HFFc6 (cell line): ENCODE results near the gene GAL. TPM values are rescaled to one million over a fixed set of nuclear protein-coding genes. Genes with fewer than 3 reads are reported as not detected.
"Not testable (repeated sequence)": the region's sequence is repeated elsewhere in the genome, so short reads cannot be mapped to it uniquely, and the experiment has no call there.

Experiments
- DNase-seq: peaks from one replicate; pipeline ENCODE4 v3.0.0-alpha.2; 2018
- H3K27ac Mint-ChIP-seq: 2 replicates; pipeline ENCODE4 v1.8.0; 2020; ENCODE audit warnings: mild to moderate bottlenecking, mixed read lengths
- H3K27me3 Mint-ChIP-seq: 2 replicates; pipeline ENCODE4 v1.8.0; 2021; ENCODE audit warnings: mild to moderate bottlenecking, moderate library complexity, mixed read lengths; ENCODE audit not compliant: insufficient read depth
- H3K36me3 Mint-ChIP-seq: 2 replicates; pipeline ENCODE4 v1.8.0; 2021; ENCODE audit warnings: low read depth, mixed read lengths
- H3K4me1 Mint-ChIP-seq: 2 replicates; pipeline ENCODE4 v1.8.0; 2020; ENCODE audit warnings: low read depth, mixed read lengths
- H3K4me3 Mint-ChIP-seq: 2 replicates; pipeline ENCODE4 v1.8.0; 2020; ENCODE audit warnings: mild to moderate bottlenecking, moderate library complexity, mixed read lengths
- H3K9me3 Mint-ChIP-seq: 2 replicates; pipeline ENCODE4 v1.8.0; 2020; ENCODE audit warnings: mild to moderate bottlenecking, mixed read lengths
- CTCF ChIP-seq: fragments of 200-600 bp; sonication (generic); IDR thresholded peaks from 2 replicates; pipeline ENCODE4 v1.5.0; 2021; ENCODE audit warnings: antibody characterized with exemption, mild to moderate bottlenecking
- long read RNA-seq: library from polyadenylated mRNA; unstranded; transcript quantifications from one replicate; pipeline ENCODE4 v2.0.0, GENCODE V29; 2019
- total RNA-seq, 6 experiments: library from RNA; stranded (reverse); fragmentation: NEBNext Ultra II Directional; extraction: Animal tissue kit (Norgen Biotek cat#: 25700); gene quantifications; 2 replicates in 1 of 6; 3 replicates in 5 of 6; pipeline ENCODE4 v1.2.3, GENCODE V29; 2021

Gene GAL, protein sequence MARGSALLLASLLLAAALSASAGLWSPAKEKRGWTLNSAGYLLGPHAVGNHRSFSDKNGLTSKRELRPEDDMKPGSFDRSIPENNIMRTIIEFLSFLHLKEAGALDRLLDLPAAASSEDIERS
- total RNA-seq: 10 to 100 TPM in 2 of 6 experiments, 1 to 10 TPM in 1, under 1 TPM in 3; 0.60 to 12.9 (median 1.0) TPM
- long read RNA-seq, transcript GAL-201 (6 exons, 818 nt): major isoform, 9 of 10 reads
- long read RNA-seq, partial matches to known transcripts: 0 of 10 reads
- long read RNA-seq, other reads (novel, unspliced or antisense): 1 of 10 reads

DNA sequence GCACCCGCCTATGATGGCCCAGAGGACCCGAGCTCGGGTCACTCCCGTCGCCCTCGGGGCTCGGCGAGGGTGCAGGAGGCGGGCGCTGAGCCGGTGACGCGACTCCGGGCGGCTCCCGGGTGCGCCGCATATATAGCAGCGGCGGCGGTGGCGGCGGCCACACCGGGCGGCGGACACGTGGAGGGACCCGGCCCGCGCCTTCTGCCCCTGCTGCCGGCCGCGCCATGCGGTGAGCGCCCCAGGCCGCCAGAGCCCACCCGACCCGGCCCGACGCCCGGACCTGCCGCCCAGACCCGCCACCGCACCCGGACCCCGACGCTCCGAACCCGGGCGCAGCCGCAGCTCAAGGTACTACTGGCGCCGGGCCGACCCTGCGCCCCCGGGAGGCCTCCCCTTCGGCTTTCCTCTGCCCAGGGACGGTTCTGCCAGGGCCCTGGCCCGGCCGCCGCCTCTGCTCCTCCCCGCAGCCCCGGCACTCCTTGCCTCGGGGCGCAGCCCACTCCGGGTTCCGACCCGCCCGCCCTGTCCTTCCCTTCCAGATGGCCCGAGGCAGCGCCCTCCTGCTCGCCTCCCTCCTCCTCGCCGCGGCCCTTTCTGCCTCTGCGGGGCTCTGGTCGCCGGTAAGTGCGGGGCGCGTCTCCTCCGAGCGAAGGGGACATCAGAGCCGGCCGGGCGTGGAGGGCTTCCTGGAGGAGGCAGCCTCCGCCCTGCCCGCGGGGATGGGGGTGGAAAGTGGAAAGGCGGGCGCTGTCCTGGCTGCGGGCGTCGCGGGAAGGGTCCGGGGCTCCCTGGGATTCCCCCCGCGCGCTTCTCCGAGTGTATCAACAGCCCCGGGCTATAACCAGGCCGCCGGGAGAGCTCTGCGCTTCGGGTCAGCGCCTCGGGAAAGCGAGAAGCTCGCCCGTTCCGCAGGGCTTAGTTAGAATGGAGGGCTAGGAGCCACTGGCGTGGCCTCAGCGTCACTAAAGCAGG, at the start of gene GAL:
GAL (plus strand) TSS at position 160 of the 972 bp plus-strand sequence; CDS start at position 540, 380 bp downstream.
- DNase-seq: no peak
- no peaks in the 10 kb centered on the region for H3K9me3 Mint-ChIP-seq
- peaks cover 12% of the 10 kb centered on the region; the same call in 1 of the 2 replicates for H3K4me1 Mint-ChIP-seq
- no peak within 1 kb of the TSS for H3K4me3 Mint-ChIP-seq
- H3K36me3 Mint-ChIP-seq: no peaks in the 10 kb centered on the region
- no peak for TF ChIP-seq CTCF
- H3K27me3 Mint-ChIP-seq: peaks cover 32% of the 10 kb centered on the region
- H3K27ac Mint-ChIP-seq: no peak within 1 kb of the TSS

GRCh38 chr11:68634606-68635005, 49.7 kb upstream of the GAL start:
- not testable (repeated sequence) for H3K4me1 Mint-ChIP-seq, DNase-seq, H3K4me3 Mint-ChIP-seq, H3K27ac Mint-ChIP-seq, H3K36me3 Mint-ChIP-seq, H3K9me3 Mint-ChIP-seq
- peaks cover 35% of the 10 kb centered on the region for H3K27me3 Mint-ChIP-seq

- H3K36me3 Mint-ChIP-seq, H3K4me1 Mint-ChIP-seq, H3K27ac Mint-ChIP-seq, H3K4me3 Mint-ChIP-seq, DNase-seq, H3K9me3 Mint-ChIP-seq: not testable (repeated sequence)
- H3K27me3 Mint-ChIP-seq: peaks cover 41% of the 10 kb centered on the region
Measured at GRCh38 chr11:68635172-68635571, 49.2 kb upstream of the GAL start.

- not testable (repeated sequence) for H3K9me3 Mint-ChIP-seq, DNase-seq, H3K36me3 Mint-ChIP-seq, H3K27ac Mint-ChIP-seq, H3K4me1 Mint-ChIP-seq, H3K4me3 Mint-ChIP-seq
- H3K27me3 Mint-ChIP-seq: peaks cover 48% of the 10 kb centered on the region
Measured at GRCh38 chr11:68635883-68636282, 48.5 kb upstream of the GAL start.

- H3K27me3 Mint-ChIP-seq: peaks cover 55% of the 10 kb centered on the region
- H3K36me3 Mint-ChIP-seq, H3K4me1 Mint-ChIP-seq, DNase-seq, H3K27ac Mint-ChIP-seq, H3K9me3 Mint-ChIP-seq, H3K4me3 Mint-ChIP-seq: not testable (repeated sequence)
Measured at GRCh38 chr11:68639322-68639721, 45.0 kb upstream of the GAL start.

GRCh38 chr11:68641880-68642279, 42.5 kb upstream of the GAL start:
- TF ChIP-seq CTCF: no peak
- Mint-ChIP-seq H3K9me3 (peaks cover 11% of the 10 kb centered on the region), H3K4me3 (no peak overlapping the region), H3K27me3 (peaks cover 49% of the 10 kb centered on the region), H3K27ac (no peak overlapping the region), H3K36me3 (peaks cover 9% of the 10 kb centered on the region), H3K4me1 (no peaks in the 10 kb centered on the region; the same call in 1 of the 2 replicates)
- DNase-seq: no peak

DNA sequence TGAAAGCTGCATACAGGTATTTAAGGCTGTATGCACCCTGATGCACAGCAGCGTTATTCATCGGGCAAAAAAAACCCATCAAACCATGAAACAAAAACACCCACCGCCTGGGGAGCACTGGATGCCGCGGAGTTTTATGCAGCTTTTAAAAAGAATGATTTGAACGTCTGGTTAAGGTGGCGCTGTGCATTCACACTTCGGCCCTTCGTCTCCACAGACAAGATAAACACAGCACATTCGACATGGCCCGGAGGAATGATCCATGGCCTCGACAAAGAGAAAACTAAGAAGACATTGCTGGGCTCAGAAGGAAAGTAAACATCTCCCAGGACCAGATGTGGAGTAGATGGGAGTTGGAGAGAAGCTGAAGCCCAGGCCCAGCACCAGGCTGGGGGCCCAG, 40.8 kb upstream of the GAL start:
- Mint-ChIP-seq H3K27me3 (peaks cover 53% of the 10 kb centered on the region), H3K27ac (no peak overlapping the region), H3K4me1 (no peaks in the 10 kb centered on the region; the same call in 1 of the 2 replicates), H3K9me3 (peaks cover 18% of the 10 kb centered on the region), H3K4me3 (peak overlapping the region; percentile 26; the same call in 1 of the 2 replicates), H3K36me3 (peaks cover 15% of the 10 kb centered on the region)
- TF ChIP-seq CTCF: no peak
- DNase-seq: no peak
